ENCODE measurements around the gene DHRSX.

The DHRSX gene

GRCh38 chrX:2512501-2512900, 11.7 kb upstream of the DHRSX start:
- Histone ChIP-seq H3K36me3 (ENCODE audit: control insufficient read depth, low read length) (no peaks in the 10 kb centered on the region), H3K9me3 (ENCODE audit: control insufficient read depth, insufficient read depth, low read length) (no peaks in the 10 kb centered on the region), H3K4me2 (ENCODE audit: low read length) (no peak overlapping the region), H3K79me2 (ENCODE audit: control insufficient read depth, low read length) (no peaks in the 10 kb centered on the region), H4K20me1 (ENCODE audit: control insufficient read depth, insufficient read depth, low read depth, low read length) (no peaks in the 10 kb centered on the region), H3K9me2 (replicated peaks; ENCODE audit: control insufficient read depth, low read length) (no peaks in the 10 kb centered on the region), H3K27ac (ENCODE audit: low read depth, low read length) (no peak overlapping the region), H3F3A (ENCODE audit: control insufficient read depth, insufficient read depth) (peaks cover 43% of the 10 kb centered on the region), H3K27me3 (ENCODE audit: control insufficient read depth, low read length) (no peaks in the 10 kb centered on the region), H3K4me3 (ENCODE audit: low read length) (no peak overlapping the region), H3K4me1 (ENCODE audit: control insufficient read depth, low read length) (peaks cover 65% of the 10 kb centered on the region)
- no peak for TF ChIP-seq CTCF (IDR thresholded peaks at IDR 0.05; ENCODE audit: low read depth, low read length, poor library complexity, severe bottlenecking)
- no peak for TF ChIP-seq EZH2phosphoT487 (IDR thresholded peaks at IDR 0.05; ENCODE audit: borderline replicate concordance, low read length)

- Histone ChIP-seq H3K4me2 (ENCODE audit: low read length) (no peak overlapping the region), H3K27ac (ENCODE audit: low read depth, low read length) (no peak overlapping the region), H3K79me2 (ENCODE audit: control insufficient read depth, low read length) (no peaks in the 10 kb centered on the region)
Observed at GRCh38 chrX:2511326-2511725, 10.6 kb upstream of the DHRSX start.

GRCh38 chrX:2508648-2509335, 8.0 kb upstream of the DHRSX start:
- Histone ChIP-seq H4K20me1 (ENCODE audit: control insufficient read depth, insufficient read depth, low read depth, low read length) (no peaks in the 10 kb centered on the region), H3K4me1 (ENCODE audit: control insufficient read depth, low read length) (peaks cover 28% of the 10 kb centered on the region), H3K9me3 (ENCODE audit: control insufficient read depth, insufficient read depth, low read length) (no peaks in the 10 kb centered on the region), H3K79me2 (ENCODE audit: control insufficient read depth, low read length) (no peaks in the 10 kb centered on the region), H3K4me3 (ENCODE audit: low read length) (no peak overlapping the region), H3F3A (ENCODE audit: control insufficient read depth, insufficient read depth) (peaks cover 11% of the 10 kb centered on the region), H3K4me2 (ENCODE audit: low read length) (0 out of 2 replicates have a peak overlapping the region, but pooled peaks have one; percentile 34), H3K36me3 (ENCODE audit: control insufficient read depth, low read length) (no peaks in the 10 kb centered on the region), H3K27me3 (ENCODE audit: control insufficient read depth, low read length) (no peaks in the 10 kb centered on the region), H3K9me2 (replicated peaks; ENCODE audit: control insufficient read depth, low read length) (no peaks in the 10 kb centered on the region), H3K27ac (ENCODE audit: low read depth, low read length) (no peak overlapping the region)
- TF ChIP-seq EZH2phosphoT487 (IDR thresholded peaks at IDR 0.05; ENCODE audit: borderline replicate concordance, low read length) (no peak), CTCF (IDR thresholded peaks at IDR 0.05; ENCODE audit: low read depth, low read length, poor library complexity, severe bottlenecking) (no peak)

More at GRCh38 chrX:2511326-2511725, 10.6 kb upstream of the DHRSX start:
- H4K20me1 ChIP-seq (ENCODE audit: control insufficient read depth, insufficient read depth, low read depth, low read length): no peaks in the 10 kb centered on the region
- H3K36me3 ChIP-seq (ENCODE audit: control insufficient read depth, low read length): no peaks in the 10 kb centered on the region
- H3K9me3 ChIP-seq (ENCODE audit: control insufficient read depth, insufficient read depth, low read length): no peaks in the 10 kb centered on the region
- H3F3A ChIP-seq (ENCODE audit: control insufficient read depth, insufficient read depth): peaks cover 35% of the 10 kb centered on the region
- H3K4me3 ChIP-seq (ENCODE audit: low read length): no peak overlapping the region
- no peaks in the 10 kb centered on the region for H3K9me2 ChIP-seq (replicated peaks; ENCODE audit: control insufficient read depth, low read length)
- TF ChIP-seq CTCF (IDR thresholded peaks at IDR 0.05; ENCODE audit: low read depth, low read length, poor library complexity, severe bottlenecking) (no peak), EZH2phosphoT487 (IDR thresholded peaks at IDR 0.05; ENCODE audit: borderline replicate concordance, low read length) (no peak)
- peaks cover 54% of the 10 kb centered on the region for H3K4me1 ChIP-seq (ENCODE audit: control insufficient read depth, low read length)
- H3K27me3 ChIP-seq (ENCODE audit: control insufficient read depth, low read length): no peaks in the 10 kb centered on the region
